ENCODE results near the gene RPL4.

The RPL4 gene

GRCh38 chr15:66524838-66525237 is 20.2 kb upstream of the RPL4 start:
- no peak overlapping the region for H3K9ac ChIP-seq
- no peak overlapping the region for H3K4me3 ChIP-seq (ENCODE audit: low read depth, low read length)
- no peaks in the 10 kb centered on the region for H3K36me3 ChIP-seq (ENCODE audit: control insufficient read depth, insufficient read depth, low read length)
- no peak overlapping the region for H3K27ac ChIP-seq
- H3K27me3 ChIP-seq (ENCODE audit: control insufficient read depth, insufficient read depth, low read length), result no peaks in the 10 kb centered on the region
- H2AFZ ChIP-seq, result no peak overlapping the region
- H3K9me3 ChIP-seq (ENCODE audit: control insufficient read depth, low read length), result no peaks in the 10 kb centered on the region
- no peaks in the 10 kb centered on the region for H3K4me1 ChIP-seq
- H3K79me2 ChIP-seq, result no peaks in the 10 kb centered on the region
- no peak for TF ChIP-seq CTCF (IDR thresholded peaks at IDR 0.05)
- no peak overlapping the region for H3K4me2 ChIP-seq (ENCODE audit: low read length)

- no peak overlapping the region for H3K4me2 ChIP-seq (ENCODE audit: low read length)
Measured at GRCh38 chr15:66523926-66524325, 19.3 kb upstream of the RPL4 start.

GRCh38 chr15:66515901-66516322 is 11.3 kb upstream of the RPL4 start:
- Histone ChIP-seq H3K79me2 (no peaks in the 10 kb centered on the region), H3K9me3 (ENCODE audit: control insufficient read depth, low read length) (no peaks in the 10 kb centered on the region), H3K4me1 (no peaks in the 10 kb centered on the region), H3K36me3 (ENCODE audit: control insufficient read depth, insufficient read depth, low read length) (no peaks in the 10 kb centered on the region), H3K9ac (no peak overlapping the region), H3K4me2 (ENCODE audit: low read length) (no peak overlapping the region), H3K27ac (no peak overlapping the region), H3K4me3 (ENCODE audit: low read depth, low read length) (no peak overlapping the region), H3K27me3 (ENCODE audit: control insufficient read depth, insufficient read depth, low read length) (no peaks in the 10 kb centered on the region), H2AFZ (no peak overlapping the region)
- no peak for TF ChIP-seq CTCF (IDR thresholded peaks at IDR 0.05)

More at GRCh38 chr15:66523926-66524325, 19.3 kb upstream of the RPL4 start:
- H3K27ac ChIP-seq, result no peak overlapping the region
- H3K9me3 ChIP-seq (ENCODE audit: control insufficient read depth, low read length), result no peaks in the 10 kb centered on the region
- no peaks in the 10 kb centered on the region for H3K79me2 ChIP-seq
- no peaks in the 10 kb centered on the region for H3K27me3 ChIP-seq (ENCODE audit: control insufficient read depth, insufficient read depth, low read length)
- no peak for TF ChIP-seq CTCF (IDR thresholded peaks at IDR 0.05)
- no peaks in the 10 kb centered on the region for H3K4me1 ChIP-seq
- no peak overlapping the region for H3K9ac ChIP-seq
- H3K4me3 ChIP-seq (ENCODE audit: low read depth, low read length), result no peak overlapping the region
- no peak overlapping the region for H2AFZ ChIP-seq
- H3K36me3 ChIP-seq (ENCODE audit: control insufficient read depth, insufficient read depth, low read length), result no peaks in the 10 kb centered on the region

- Histone ChIP-seq H3K27me3 (ENCODE audit: control insufficient read depth, insufficient read depth, low read length) (no peaks in the 10 kb centered on the region), H3K79me2 (no peaks in the 10 kb centered on the region), H3K27ac (no peak overlapping the region), H3K9me3 (ENCODE audit: control insufficient read depth, low read length) (no peaks in the 10 kb centered on the region), H3K36me3 (ENCODE audit: control insufficient read depth, insufficient read depth, low read length) (no peaks in the 10 kb centered on the region), H3K4me1 (no peaks in the 10 kb centered on the region), H3K4me2 (ENCODE audit: low read length) (no peak overlapping the region), H2AFZ (no peak overlapping the region), H3K9ac (no peak overlapping the region), H3K4me3 (ENCODE audit: low read depth, low read length) (no peak overlapping the region)
- TF ChIP-seq CTCF (IDR thresholded peaks at IDR 0.05), result no peak
Measured at GRCh38 chr15:66514586-66514985, 9.9 kb upstream of the RPL4 start.

GRCh38 chr15:66508293-66508883 is 3.7 kb upstream of the RPL4 start:
- Histone ChIP-seq H3K4me3 (ENCODE audit: low read depth, low read length) (no peak overlapping the region), H3K27ac (no peak overlapping the region), H3K4me2 (ENCODE audit: low read length) (no peak overlapping the region), H3K79me2 (peaks cover 5% of the 10 kb centered on the region), H3K4me1 (no peaks in the 10 kb centered on the region), H3K9ac (no peak overlapping the region), H3K9me3 (ENCODE audit: control insufficient read depth, low read length) (no peaks in the 10 kb centered on the region), H2AFZ (no peak overlapping the region), H3K36me3 (ENCODE audit: control insufficient read depth, insufficient read depth, low read length) (no peaks in the 10 kb centered on the region), H3K27me3 (ENCODE audit: control insufficient read depth, insufficient read depth, low read length) (no peaks in the 10 kb centered on the region)
- no peak for TF ChIP-seq CTCF (IDR thresholded peaks at IDR 0.05)

All from parathyroid adenoma (tissue), 2 donors.